ENCODE measurements around the gene ATP6V0C.
"Not testable (repeated sequence)": the region's sequence is repeated elsewhere in the genome, so short reads cannot be mapped to it uniquely, and the experiment has no call there.

Gene ATP6V0C

GRCh38 chr16:2475413-2476344 lies 38.1 kb upstream of the ATP6V0C start:
- DNase-seq = no peak

GRCh38 chr16:2476345-2476720 lies 37.4 kb upstream of the ATP6V0C start:
- no peak for DNase-seq

- DNase-seq = no peak
Measured at GRCh38 chr16:2476741-2477140, 37.0 kb upstream of the ATP6V0C start.

- DNase-seq = no peak
Measured at GRCh38 chr16:2477327-2477726, 36.4 kb upstream of the ATP6V0C start.

DNA sequence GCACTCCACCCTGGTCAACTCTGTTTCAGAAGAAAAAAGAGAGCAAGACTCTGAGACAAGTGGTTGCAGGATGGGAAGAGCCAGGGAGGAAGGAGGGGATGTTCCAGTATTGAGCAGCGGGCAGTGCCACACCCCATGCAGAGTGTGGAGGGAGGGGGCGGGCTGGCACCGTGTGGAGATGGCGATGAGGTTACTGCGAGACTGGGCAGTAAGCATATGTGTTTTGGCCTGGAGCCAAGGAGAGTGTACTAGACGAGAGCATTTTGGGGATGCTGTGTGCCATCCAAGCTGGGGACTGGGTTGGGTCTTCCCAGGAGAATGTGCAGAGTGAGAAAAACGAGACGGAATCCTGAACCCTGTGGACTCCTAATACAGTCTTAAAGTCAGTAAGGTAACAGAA lies 35.5 kb upstream of the ATP6V0C start:
- DNase-seq = no peak

GRCh38 chr16:2479996-2480395 lies 33.8 kb upstream of the ATP6V0C start:
- DNase-seq = not testable (repeated sequence)

DNA sequence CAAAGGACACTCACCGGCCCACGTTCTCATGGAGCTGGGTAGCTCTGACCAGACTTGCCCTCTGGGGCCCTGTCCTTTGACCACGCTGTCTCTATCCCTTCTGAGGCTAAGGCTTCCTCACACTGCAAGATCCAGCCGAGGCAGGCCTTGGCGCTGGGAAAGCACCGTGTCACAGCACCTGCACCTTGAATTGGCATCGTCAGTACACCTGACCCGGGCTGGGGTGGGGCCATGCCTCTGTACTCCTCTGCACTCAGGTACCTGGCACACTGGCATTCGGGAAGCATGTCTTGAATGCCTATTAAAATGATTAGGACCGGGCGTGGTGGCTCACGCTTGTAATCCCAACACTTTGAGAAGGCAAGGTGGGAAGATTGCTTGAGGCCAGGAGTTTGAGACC lies 32.8 kb upstream of the ATP6V0C start:
- no peak for DNase-seq

DNA sequence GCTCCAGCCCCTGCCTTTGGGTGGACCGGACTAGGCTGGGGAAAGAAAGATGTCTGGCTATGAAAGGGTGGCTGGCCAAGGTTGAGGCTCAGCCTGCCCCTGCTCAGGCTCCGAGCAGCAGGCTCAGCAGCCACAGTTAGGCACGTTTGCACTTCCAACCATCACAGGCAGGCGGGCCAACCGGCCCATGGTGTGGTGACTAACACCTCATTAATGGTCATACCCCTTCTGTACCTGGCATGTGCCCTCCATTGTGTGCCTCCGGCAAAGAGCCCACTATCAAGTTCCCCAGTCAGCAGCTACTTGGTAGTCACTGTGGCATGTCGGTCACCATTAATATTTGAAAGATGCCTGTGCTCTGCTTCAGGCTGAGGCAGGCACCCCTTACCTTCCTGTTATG lies 32.1 kb upstream of the ATP6V0C start:
- DNase-seq = no peak

DNA sequence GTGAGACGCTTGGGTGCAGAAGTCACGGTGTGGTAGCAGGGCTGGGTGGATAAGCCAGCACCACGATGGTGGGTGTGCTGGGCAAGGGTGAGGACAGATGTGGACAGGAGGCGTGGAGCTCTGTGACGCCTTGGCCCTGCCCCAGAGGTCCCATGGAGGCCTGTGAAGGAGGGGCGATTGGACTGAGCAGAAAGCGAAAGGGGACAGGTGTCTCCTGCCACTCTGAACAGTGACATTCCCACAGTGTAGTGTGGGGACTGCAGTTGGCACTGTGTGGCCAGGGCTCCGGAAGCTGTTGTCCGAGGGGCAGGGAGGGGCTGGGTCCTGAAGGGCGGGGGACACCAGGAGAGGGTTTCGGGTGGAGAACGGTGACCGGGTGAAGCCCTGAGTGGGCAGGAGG lies 31.5 kb upstream of the ATP6V0C start:
- DNase-seq = no peak

GRCh38 chr16:2482708-2483534 lies 30.8 kb upstream of the ATP6V0C start:
- no peak for DNase-seq

DNA sequence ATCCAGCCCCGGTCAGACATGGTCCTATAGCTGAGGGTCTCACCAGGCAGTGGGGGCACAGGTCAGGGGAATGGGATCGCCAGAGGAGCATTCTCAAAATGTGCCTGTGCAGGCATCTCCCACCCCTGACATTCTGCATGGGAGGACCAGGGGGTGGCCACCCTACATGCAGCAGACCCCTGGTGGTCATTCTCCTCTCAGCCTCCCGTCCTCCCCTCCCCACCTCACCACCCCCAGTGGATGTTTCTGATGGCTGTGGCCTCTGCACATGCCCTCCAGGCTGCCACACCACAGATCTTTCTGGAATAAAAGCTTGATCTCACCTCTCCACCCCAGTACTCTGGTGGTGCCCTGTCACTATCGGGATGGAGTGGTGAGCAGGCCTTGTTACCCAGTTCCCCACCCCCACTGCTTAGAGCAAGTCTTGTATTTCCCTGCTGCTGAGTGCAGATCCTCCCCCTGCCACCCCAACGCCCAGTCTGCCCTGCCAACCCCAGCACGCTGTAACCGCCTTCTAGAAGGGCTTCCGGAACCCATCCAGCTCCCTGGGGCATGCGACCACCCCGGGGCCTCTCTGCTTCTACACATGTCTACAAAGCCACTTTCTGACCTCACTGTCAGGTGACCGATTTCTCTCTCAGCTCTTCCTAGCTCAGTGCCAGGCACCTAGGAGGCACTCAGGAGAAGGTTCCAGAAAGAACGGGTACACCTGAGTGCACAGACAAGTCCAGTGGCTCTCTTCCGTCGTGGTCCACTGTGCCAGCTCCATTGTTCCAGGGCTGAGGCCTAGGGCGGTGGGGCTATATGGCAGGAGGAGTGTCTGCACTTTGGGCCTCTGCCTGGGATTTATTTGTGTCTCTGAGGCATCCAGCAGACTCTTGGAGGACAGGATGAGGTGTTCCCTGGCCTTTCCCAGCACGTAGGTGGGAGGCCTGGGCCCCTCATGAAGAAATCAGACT lies 29.5 kb upstream of the ATP6V0C start:
- no peak for DNase-seq

DNA sequence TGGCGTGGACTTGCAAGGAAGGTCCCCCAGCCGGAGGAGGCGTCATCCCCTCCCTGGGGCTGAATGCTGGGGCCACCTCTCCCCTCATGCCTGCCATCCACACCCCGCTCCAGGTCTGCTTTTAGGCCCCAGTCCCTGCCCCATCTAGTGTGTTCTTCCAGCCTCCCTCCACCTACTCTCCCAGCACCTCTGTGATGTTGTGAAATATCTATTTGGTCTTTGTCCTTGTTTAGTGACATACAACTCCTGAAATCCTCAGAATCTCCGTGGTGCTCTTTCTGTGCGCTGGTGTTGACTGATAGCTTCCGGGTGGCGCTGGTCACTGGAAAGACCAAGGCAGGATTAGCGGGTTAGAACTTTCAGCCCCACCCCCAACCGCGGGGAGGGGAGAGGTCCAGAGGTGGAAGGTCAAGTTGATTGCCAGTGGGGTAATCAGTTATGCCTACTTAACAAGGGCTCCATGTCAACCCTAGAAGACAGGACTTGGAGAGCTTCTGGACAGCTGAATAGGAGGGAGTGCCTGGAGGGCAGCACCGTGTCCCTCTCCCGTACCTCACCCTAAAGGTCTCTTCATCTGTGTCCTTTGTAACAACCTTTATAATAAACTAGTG lies 28.7 kb upstream of the ATP6V0C start:
- DNase-seq = no peak

GRCh38 chr16:2485811-2486507 lies 27.8 kb upstream of the ATP6V0C start:
- DNase-seq = no peak

- no peak for DNase-seq
Measured at GRCh38 chr16:2486645-2487516, 26.9 kb upstream of the ATP6V0C start.

GRCh38 chr16:2487517-2487842 lies 26.3 kb upstream of the ATP6V0C start:
- DNase-seq = no peak

- no peak for DNase-seq
Measured at GRCh38 chr16:2487903-2488531, 25.7 kb upstream of the ATP6V0C start.

GRCh38 chr16:2489581-2489980 lies 24.2 kb upstream of the ATP6V0C start:
- no peak for DNase-seq

GRCh38 chr16:2490190-2491105 lies 23.3 kb upstream of the ATP6V0C start:
- DNase-seq = no peak

GRCh38 chr16:2492292-2492691 lies 21.5 kb upstream of the ATP6V0C start:
- DNase-seq = no peak
